Stimulated activated naive CD4-positive, alpha-beta T cell (primary cell): ENCODE data around the gene TRAF1.
A peak's percentile ranks its signal among the peaks of the same experiment; 100 is the strongest.

Experiments used
- DNase-seq, 6 experiments: peaks; one replicate each; lab custom pipeline; 2025; lab: John Stamatoyannopoulos, UW

The TRAF1 gene

DNA sequence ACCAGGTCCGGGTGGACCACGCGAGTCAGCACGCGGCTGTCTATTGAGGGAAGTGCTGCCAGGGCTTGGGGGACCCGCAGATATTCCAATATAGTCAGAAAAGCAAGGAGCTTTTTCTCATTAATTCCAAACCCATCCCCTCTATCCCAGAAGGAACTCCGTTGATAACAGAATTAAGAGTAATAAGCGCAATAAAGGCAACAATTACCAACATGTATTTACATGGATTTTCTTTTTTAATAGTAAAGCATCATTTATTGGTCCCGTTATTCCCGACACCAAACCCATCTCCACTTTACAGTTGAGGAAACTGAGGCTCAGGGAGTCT lies 57.3 kb downstream of the TRAF1 start:
- DNase-seq: no peak

- peak; percentile 92 to 99 (median 98) for DNase-seq
Measured at GRCh38 chr9:120868676-120869359, 57.8 kb downstream of the TRAF1 start.

DNA sequence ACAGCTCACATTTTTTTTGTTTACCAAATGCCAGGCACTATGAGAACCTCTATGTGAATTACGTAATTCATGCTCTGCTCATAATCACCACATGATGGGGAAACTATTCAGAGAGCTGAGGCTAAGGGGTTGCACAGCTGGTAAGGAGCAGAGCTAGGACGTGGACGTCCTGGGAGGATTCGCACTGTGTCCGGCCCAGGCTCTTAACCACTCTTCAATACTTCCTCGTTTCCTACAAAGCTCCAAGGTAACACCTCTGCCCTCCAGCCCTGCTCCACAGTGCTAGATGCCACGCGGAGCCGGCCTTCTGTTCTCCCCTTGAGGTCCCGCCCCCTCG lies 58.3 kb downstream of the TRAF1 start:
- DNase-seq: peak in 2 of 6 experiments; percentile 60 to 79

- DNase-seq: no peak
Measured at GRCh38 chr9:120867676-120868338, 58.8 kb downstream of the TRAF1 start.

DNA sequence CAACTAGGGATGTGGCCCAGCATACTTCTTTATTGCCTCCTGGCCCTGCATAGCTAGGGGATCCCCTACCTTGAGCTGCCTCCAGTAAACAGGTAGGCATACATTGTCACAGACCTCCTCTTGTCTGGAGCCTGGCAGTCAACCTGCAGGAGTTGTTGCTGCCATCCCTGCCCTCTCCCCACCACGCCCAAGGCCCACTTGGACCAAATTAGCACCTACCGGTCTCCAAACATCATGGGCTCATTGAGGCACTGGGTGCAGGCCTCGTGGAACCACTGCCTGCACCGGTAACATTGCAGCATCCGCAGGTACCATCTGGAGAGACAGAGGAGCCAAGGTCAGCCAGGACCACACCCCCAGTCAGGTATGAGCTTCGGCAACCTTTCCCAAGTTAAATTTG lies 59.9 kb downstream of the TRAF1 start:
- no peak for DNase-seq

DNA sequence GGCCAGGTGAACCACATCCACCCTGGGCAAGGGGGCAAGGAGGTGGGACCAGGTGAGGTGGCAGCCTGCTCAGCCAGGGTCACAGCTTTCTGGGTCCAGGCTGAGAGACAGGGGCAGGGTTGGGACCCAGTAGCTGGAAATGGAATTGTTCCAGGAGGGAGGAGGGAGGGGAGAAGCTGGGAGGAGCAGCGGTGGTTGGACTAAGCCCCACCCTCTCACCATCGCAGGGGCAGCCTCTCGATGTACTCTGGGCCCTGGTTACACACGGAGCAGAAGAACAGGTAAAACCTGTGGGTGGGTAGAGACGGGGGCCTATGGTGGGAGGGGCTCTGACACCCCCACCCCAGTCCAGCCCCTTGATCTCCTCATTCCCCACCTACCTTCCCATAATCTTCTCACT lies 60.8 kb downstream of the TRAF1 start:
- no peak for DNase-seq

- no peak for DNase-seq
Measured at GRCh38 chr9:120865176-120865575, 61.4 kb downstream of the TRAF1 start.

- no peak for DNase-seq
Measured at GRCh38 chr9:120864719-120865118, 61.9 kb downstream of the TRAF1 start.

DNA sequence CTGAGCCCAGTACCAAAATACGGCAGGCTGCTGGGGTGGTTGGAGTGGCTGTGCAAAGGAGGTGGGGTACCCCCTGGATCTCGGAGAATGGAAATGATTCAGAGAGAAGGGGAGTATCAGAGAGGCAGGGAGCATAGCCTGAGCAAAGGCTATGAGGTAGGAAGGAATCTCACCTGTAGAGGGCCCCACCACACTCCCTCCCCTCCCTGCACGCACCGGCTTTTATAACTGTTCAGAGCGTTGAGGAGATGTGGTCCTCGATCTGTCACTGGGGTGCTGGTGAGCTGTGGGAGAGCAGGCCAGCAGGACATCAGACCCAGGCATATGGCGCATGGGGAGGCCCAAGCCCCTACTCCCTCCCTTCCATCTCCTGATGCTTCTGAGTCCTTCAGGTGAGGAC lies 62.8 kb downstream of the TRAF1 start:
- no peak for DNase-seq

DNA sequence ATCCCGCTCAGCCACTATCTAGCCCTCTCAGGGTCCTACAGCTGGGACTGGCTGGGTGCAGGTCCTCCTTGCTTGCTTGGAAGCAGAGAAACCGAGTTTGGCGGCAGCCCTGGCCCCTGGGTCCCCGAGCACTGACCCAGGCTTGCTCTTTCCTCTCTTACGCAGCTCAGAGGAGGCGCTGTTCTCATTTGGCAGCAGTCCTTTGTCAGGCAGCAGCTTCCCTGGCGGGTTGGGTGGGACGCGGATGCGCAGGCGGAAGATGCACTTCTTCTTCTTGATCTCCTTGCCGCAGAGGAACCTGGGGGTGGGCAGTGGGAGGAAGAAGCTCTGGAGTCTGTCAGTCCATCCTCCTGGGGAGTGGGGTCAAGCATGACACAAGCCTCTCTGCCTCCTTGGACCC lies 64.1 kb downstream of the TRAF1 start:
- DNase-seq: no peak

DNA sequence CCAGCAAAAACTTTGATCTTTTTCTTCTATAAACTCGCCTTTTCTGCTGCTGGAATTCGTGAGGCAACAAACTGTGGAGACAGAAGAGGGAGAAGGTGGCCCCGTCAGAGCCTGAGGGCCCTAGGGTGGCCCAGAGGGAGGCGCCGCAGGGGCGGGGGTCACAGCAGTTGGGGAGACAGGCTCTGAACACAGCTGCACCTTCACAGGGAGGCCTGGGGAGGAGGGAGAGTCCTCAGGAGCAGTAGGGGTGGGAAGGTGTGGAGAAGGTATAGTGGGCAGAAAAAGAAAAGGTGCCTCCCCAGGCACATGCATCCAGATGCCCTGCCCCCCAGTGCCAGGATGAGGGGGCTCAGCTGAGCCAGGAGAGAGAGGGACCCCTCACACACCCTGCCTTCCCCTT lies 64.7 kb downstream of the TRAF1 start:
- no peak for DNase-seq

DNA sequence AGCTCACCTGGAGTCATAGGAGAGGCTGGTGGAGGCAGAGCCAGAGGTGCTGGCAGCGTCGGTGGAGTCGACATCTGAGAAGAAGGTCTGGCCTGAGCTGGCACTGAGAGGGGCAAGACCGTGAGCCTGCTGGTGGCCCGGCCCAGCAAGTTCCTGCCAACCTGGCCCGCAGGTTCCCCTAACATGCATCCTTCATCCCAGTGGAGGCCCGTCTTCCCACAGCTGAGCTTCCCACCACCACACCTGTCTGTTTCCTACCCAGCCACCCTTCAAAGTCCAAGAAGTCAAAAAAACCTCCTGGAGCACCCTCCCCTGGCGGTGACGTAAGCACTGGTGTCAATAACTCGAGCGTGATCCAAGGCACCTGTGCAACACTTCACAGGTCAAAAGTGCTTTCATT lies 66.5 kb downstream of the TRAF1 start:
- DNase-seq: no peak

DNA sequence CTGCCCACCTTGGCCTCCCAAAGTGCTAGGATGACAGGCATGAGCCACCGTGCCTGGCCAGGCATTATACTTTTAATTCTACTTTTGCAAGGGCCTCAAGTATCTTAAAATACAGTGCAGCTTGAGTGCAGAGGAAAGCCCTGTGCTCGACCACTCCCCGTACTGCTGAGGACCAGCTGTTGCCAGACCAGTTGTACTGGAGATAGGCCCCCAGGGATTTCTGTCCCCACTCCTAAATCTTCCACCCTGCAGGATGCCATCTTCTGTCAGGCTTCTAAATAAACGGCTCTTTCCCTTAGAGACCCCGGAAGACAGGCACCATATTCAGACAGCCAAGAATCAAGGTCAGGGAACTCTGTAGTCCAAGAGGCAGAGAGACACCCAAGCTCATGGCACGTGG lies 67.2 kb downstream of the TRAF1 start:
- no peak for DNase-seq

DNA sequence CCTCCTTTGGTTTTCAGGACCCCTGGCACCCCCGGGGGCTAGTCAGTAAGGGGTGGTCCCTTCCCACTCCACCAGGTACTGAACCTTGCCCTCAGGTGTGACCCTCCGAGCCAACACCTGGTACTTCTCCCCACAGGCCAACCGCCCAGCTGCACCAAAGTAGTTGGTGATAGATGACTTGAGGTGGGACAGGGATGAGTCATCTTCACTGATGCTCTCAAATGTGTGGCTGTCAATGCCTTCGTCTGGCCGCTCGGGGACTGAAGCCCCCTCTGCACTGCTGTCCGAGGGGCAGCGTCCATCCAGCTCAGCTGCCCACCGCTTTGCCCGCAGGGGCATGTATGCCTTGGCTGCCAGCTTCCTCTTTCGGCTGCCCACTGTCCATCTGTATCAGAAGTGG lies 68.7 kb downstream of the TRAF1 start:
- no peak for DNase-seq

GRCh38 chr9:120857481-120857880 lies 69.1 kb downstream of the TRAF1 start:
- DNase-seq: no peak

DNA sequence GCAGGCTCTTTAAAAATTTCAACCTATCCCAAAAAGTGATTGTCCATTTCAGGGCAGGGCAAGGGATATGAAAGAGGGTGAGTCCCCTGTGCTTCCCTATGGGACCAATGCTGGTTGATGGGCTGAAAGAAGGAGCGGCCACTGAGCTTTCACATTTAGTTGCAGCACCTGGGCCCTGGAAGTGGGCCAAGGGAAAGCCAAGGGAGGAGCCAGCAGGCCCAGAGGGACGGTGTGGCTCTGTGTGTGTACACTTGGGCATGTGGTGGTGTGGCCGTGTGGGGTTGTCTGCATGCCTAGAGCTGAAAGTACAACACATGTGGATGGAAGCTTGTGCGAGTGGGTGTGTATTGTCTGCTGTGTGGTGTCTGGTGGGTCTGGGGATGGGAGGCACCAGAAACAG lies 69.9 kb downstream of the TRAF1 start:
- no peak for DNase-seq

DNA sequence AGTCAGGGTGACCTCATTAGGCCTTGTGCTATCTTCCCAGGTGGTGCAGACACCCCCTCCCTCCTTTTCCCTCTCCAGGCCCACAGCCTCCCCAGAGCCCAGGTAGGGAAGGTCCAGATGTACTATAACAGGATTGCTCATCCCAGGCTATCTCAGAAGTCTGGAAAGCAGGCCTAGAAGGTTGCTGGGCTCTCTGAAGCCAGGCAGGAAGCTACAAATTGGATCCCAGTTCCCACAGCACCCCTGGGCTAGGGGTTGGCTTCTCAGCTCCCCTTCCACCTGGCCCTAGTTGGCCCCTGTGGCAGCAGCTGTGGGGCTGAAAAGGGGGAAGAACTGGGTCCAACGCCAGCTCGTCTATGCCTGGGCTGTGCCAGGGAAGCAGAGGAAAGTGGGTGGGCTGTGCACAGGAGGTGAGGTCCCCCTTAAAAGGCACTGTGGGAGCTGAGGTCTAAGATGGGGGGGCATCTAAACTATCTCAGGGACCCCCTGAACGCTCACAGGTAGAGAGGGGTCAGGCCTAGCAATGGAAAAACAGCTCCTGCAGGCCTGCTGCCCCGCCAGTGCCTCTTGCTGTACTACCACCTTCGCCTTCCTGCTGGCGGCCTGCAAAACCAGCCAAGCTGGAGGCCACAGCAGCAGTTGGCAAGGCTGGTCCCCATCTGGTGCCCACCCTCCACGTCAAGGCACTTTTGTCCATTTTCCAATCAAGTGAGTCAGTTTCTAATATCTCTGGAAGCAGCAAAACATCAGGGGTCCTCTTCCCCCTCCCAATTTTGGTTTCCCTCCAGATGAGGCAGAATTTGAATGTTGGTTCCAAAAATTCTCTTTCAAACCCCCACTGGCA lies 70.5 kb downstream of the TRAF1 start:
- DNase-seq: no peak

- no peak for DNase-seq
Measured at GRCh38 chr9:120854596-120855327, 71.8 kb downstream of the TRAF1 start.

GRCh38 chr9:120853198-120853597 lies 73.4 kb downstream of the TRAF1 start:
- DNase-seq: no peak
